Measurements from ENCODE around the gene IFNAR1. TPM values are rescaled to one million over a fixed set of nuclear protein-coding genes. Genes with fewer than 3 reads are reported as not detected.

The IFNAR1 gene
- total and polyA plus RNA-seq, 2 of the 8 experiments (the other 6 are each of a cell fraction or from before 2014, with no cell fraction given) = 3.1 to 17.1 TPM

DNA sequence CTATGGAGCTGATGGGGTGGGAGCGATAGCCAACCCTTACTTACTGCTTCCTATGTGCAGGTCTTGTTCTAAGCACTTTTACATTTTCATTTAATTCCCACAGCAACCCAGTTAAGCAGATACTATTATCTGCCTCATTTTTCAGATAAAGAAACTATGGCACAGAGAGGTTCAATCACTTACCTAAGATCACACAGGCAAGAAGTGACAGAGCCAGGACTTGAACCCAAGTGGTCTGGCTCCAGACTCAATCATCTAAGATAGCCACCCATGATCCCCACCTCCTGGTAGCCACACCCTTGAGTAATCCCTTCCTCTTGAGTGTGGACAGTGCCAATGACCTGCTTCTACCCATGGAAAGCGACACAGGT is 23.2 kb upstream of the IFNAR1 start:
- no peak overlapping the region for H2BK12ac ChIP-seq (ENCODE audit: low read depth, low read length)
- ChIA-PET POLR2A (ENCODE audit: partially characterized antibody) (no interaction called here), CTCF (ENCODE audit: partially characterized antibody) (interaction anchor here (0.7 to 3.1 kb wide), 6 partner anchors 12 to 262 kb away, joined by 3 to 13 read pairs (median 4); no protein-coding TSS in a partner anchor)
- no peak overlapping the region for H3K4me3 ChIP-seq (ENCODE audit: extremely low read depth in 1 of 4, insufficient read depth in 2 of 4, low read depth in 3 of 4, low read length in 4 of 4)
- no peak overlapping the region for H2BK15ac ChIP-seq (ENCODE audit: low read length)
- no peak overlapping the region for H3K56ac ChIP-seq (replicated peaks; ENCODE audit: insufficient read length, low read depth, low read length)
- H2BK120ac ChIP-seq (replicated peaks; ENCODE audit: low read depth, low read length) = no peak overlapping the region
- H3K36me3 ChIP-seq (ENCODE audit: control insufficient read depth in 2 of 4, insufficient read depth in 4 of 4, low read length in 3 of 4) = no peaks in the 10 kb centered on the region
- no peak overlapping the region for H3K27ac ChIP-seq (ENCODE audit: low read depth, low read length)
- H3K18ac ChIP-seq (ENCODE audit: extremely low read depth, low read length) = no peak overlapping the region
- H2BK5ac ChIP-seq (ENCODE audit: low read depth, low read length) = no peak overlapping the region
- no peak overlapping the region for H2BK20ac ChIP-seq (ENCODE audit: low read length)
- H4K8ac ChIP-seq (ENCODE audit: extremely low read depth, insufficient read depth, low read length) = no peak overlapping the region
- no peak overlapping the region for H3K4ac ChIP-seq (replicated peaks; ENCODE audit: insufficient read length, low read depth, low read length)
- no peak overlapping the region for H2AFZ ChIP-seq (ENCODE audit: low read length)
- H4K91ac ChIP-seq (replicated peaks; ENCODE audit: insufficient read length, low read length) = no peak overlapping the region
- no peak overlapping the region for H3K9ac ChIP-seq (replicated peaks in 1 of 4; ENCODE audit: extremely low read depth in 1 of 4, low read depth in 3 of 4, low read length in 3 of 4)
- H3K4me2 ChIP-seq (ENCODE audit: insufficient read depth in 1 of 2, low read depth in 2 of 2, low read length in 2 of 2) = no peak overlapping the region
- 90% methylated on average over 2 of the region's 2 CpGs; no CpG with 5 or more reads in 1 of the 2 experiments for WGBS, 2 experiments (ENCODE audit: extremely low coverage in 1 of 2, insufficient coverage in 1 of 2, insufficient read length in 1 of 2, insufficient replicate concordance in 2 of 2, low coverage in 1 of 2, low lambda C conversion rate in 2 of 2, missing lambda C conversion rate in 1 of 2)
- no peaks in the 10 kb centered on the region for H3K79me1 ChIP-seq (ENCODE audit: low read depth, low read length)
- no peaks in the 10 kb centered on the region for H3K9me3 ChIP-seq (ENCODE audit: insufficient read depth in 2 of 2, low read depth in 1 of 2, low read length in 1 of 2)
- no peak overlapping the region for H2AK5ac ChIP-seq (ENCODE audit: low read depth, low read length)
- no peak overlapping the region for H4K5ac ChIP-seq (ENCODE audit: insufficient read length, low read depth, low read length)
- H3K14ac ChIP-seq (ENCODE audit: insufficient read length) = no peak overlapping the region
- no peaks in the 10 kb centered on the region for H3K79me2 ChIP-seq (ENCODE audit: control insufficient read depth in 1 of 2, insufficient read depth in 2 of 2, low read length in 2 of 2)
- no peaks in the 10 kb centered on the region for H4K20me1 ChIP-seq (replicated peaks in 1 of 2; ENCODE audit: control insufficient read depth in 1 of 2, insufficient read depth in 2 of 2, low read length in 2 of 2)
- no peak overlapping the region for H3K23ac ChIP-seq (ENCODE audit: insufficient read length)
- no peaks in the 10 kb centered on the region for H3K4me1 ChIP-seq (replicated peaks in 1 of 4; ENCODE audit: control insufficient read depth in 3 of 4, insufficient read depth in 4 of 4, low read length in 3 of 4)
- H3K27me3 ChIP-seq (replicated peaks in 1 of 4; ENCODE audit: control insufficient read depth in 3 of 4, extremely low read depth in 1 of 4, insufficient read depth in 3 of 4, low read length in 3 of 4) = no peaks in the 10 kb centered on the region
- no peaks in the 10 kb centered on the region for H3K23me2 ChIP-seq (ENCODE audit: low read depth, low read length)
- DNase-seq (ENCODE audit: low read depth in 1 of 2, low spot score in 2 of 2) (peak in 1 of 2 experiments; percentile 16), FAIRE-seq (no peak)
- no peak for TF ChIP-seq SP2 (IDR thresholded peaks at IDR 0.05; ENCODE audit: low read length)
- TF ChIP-seq SUZ12 (IDR thresholded peaks at IDR 0.05; ENCODE audit: low read length) = no peak
- no peak for TF ChIP-seq SRF (IDR thresholded peaks at IDR 0.05; ENCODE audit: low read depth, low read length)
- no peak for TF ChIP-seq NANOG (IDR thresholded peaks at IDR 0.05; ENCODE audit: insufficient read depth, low read depth, low read length, poor library complexity, severe bottlenecking)
- TF ChIP-seq YY1 (IDR thresholded peaks at IDR 0.05; ENCODE audit: low read depth, low read length) = no peak
- TF ChIP-seq, protein P1, sequence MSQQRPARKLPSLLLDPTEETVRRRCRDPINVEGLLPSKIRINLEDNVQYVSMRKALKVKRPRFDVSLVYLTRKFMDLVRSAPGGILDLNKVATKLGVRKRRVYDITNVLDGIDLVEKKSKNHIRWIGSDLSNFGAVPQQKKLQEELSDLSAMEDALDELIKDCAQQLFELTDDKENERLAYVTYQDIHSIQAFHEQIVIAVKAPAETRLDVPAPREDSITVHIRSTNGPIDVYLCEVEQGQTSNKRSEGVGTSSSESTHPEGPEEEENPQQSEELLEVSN (IDR thresholded peaks at IDR 0.05) = no peak
- no peak for TF ChIP-seq CEBPB (IDR thresholded peaks at IDR 0.05; ENCODE audit: low read depth, low read length)
- no peak for TF ChIP-seq CTBP2 (IDR thresholded peaks at IDR 0.05; ENCODE audit: borderline replicate concordance, insufficient read depth, insufficient read length, low read length)
- TF ChIP-seq NRF1 (IDR thresholded peaks at IDR 0.05; ENCODE audit: low read depth, low read length) = no peak
